ENCODE results near the gene PCDH9. TPM values are rescaled to one million over a fixed set of nuclear protein-coding genes. Genes with fewer than 3 reads are reported as not detected.

PCDH9 gene
- polyA plus RNA-seq, 1 of the 3 experiments (the other 2 are of a cell fraction), result 1.3 TPM

DNA sequence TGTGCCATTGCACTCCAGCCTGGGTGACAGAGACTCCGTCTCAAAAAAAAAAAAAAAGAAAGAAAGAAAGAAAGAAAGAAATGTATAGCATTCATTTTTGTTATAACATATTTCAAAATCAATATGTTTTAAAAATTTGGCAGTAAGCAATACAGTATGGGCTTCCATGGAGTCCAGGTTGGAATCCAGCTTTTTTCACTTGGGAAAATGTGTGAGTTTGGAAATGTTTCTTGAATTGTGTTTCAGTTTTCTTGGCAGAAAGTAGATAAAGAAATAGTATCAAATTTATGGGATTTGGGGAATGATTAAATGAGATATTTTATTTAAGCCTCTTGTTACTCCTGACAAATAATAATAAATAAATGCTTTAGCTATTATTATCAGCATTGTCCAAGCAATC lies 225.6 kb downstream of the PCDH9 start (continued):
- TF ChIP-seq, protein P1, sequence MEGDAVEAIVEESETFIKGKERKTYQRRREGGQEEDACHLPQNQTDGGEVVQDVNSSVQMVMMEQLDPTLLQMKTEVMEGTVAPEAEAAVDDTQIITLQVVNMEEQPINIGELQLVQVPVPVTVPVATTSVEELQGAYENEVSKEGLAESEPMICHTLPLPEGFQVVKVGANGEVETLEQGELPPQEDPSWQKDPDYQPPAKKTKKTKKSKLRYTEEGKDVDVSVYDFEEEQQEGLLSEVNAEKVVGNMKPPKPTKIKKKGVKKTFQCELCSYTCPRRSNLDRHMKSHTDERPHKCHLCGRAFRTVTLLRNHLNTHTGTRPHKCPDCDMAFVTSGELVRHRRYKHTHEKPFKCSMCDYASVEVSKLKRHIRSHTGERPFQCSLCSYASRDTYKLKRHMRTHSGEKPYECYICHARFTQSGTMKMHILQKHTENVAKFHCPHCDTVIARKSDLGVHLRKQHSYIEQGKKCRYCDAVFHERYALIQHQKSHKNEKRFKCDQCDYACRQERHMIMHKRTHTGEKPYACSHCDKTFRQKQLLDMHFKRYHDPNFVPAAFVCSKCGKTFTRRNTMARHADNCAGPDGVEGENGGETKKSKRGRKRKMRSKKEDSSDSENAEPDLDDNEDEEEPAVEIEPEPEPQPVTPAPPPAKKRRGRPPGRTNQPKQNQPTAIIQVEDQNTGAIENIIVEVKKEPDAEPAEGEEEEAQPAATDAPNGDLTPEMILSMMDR (IDR thresholded peaks at IDR 0.05), result no peak
- TF ChIP-seq, protein P2, sequence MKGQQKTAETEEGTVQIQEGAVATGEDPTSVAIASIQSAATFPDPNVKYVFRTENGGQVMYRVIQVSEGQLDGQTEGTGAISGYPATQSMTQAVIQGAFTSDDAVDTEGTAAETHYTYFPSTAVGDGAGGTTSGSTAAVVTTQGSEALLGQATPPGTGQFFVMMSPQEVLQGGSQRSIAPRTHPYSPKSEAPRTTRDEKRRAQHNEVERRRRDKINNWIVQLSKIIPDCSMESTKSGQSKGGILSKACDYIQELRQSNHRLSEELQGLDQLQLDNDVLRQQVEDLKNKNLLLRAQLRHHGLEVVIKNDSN (IDR thresholded peaks at IDR 0.05; ENCODE audit: borderline replicate concordance, low read depth), result no peak
- no peak for TF ChIP-seq TAF1 (IDR thresholded peaks at IDR 0.05; ENCODE audit: borderline replicate concordance, low read depth, low read length)

DNA sequence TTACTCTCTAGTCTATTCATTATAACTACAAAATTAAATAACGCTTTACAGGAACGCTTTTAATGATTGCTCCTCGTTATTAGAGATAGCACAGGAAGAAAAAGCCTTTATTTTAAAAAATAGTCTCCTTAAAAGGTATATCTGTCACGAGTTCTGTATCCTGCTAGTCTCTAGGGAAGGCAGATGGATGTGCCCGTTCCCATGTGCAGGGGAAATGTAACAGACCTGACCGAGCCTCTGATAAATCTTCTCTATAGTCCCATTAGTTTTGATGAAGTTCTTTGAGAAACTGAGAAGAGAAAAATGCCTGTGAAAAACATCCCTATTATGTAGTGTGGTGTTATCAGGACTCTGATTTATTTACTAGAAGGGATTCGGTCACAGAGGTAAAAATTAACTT lies 226.4 kb downstream of the PCDH9 start:
- Histone ChIP-seq H3F3A (replicated peaks; ENCODE audit: insufficient read depth) (no peaks in the 10 kb centered on the region), H4K20me1 (ENCODE audit: insufficient read depth) (no peaks in the 10 kb centered on the region), H3K4me3 (ENCODE audit: low read depth in 2 of 2, low read length in 1 of 2) (no peak overlapping the region), H3K36me3 (replicated peaks in 1 of 2; ENCODE audit: control insufficient read depth in 1 of 2, insufficient read depth in 2 of 2, low read length in 1 of 2) (no peaks in the 10 kb centered on the region), H3K4me1 (ENCODE audit: control insufficient read depth in 1 of 2, insufficient read depth in 2 of 2, low read depth in 1 of 2, low read length in 1 of 2) (no peaks in the 10 kb centered on the region), H3K9me2 (no peaks in the 10 kb centered on the region), H3K9me3 (no peaks in the 10 kb centered on the region), H3K4me2 (no peak overlapping the region), H3K9ac (no peak overlapping the region), H3K27me3 (ENCODE audit: insufficient read depth) (no peaks in the 10 kb centered on the region), H2AFZ (ENCODE audit: low read depth) (no peak overlapping the region), H3K27ac (ENCODE audit: low read depth in 2 of 2, low read length in 1 of 2) (no peak overlapping the region), H3K79me2 (ENCODE audit: insufficient read depth) (no peaks in the 10 kb centered on the region)
- ChIA-PET CTCF (no interaction called here), POLR2A (no interaction called here)
- 85% methylated on average over 7 of the region's 7 CpGs for WGBS (ENCODE audit: low lambda C conversion rate)
- no peak for DNase-seq
- no peak for TF ChIP-seq RCOR1 (IDR thresholded peaks at IDR 0.05; ENCODE audit: low read length)
- TF ChIP-seq, protein P3, sequence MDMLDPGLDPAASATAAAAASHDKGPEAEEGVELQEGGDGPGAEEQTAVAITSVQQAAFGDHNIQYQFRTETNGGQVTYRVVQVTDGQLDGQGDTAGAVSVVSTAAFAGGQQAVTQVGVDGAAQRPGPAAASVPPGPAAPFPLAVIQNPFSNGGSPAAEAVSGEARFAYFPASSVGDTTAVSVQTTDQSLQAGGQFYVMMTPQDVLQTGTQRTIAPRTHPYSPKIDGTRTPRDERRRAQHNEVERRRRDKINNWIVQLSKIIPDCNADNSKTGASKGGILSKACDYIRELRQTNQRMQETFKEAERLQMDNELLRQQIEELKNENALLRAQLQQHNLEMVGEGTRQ (IDR thresholded peaks at IDR 0.05; ENCODE audit: borderline replicate concordance, low read depth, low read length), result no peak
- TF ChIP-seq, protein P4, sequence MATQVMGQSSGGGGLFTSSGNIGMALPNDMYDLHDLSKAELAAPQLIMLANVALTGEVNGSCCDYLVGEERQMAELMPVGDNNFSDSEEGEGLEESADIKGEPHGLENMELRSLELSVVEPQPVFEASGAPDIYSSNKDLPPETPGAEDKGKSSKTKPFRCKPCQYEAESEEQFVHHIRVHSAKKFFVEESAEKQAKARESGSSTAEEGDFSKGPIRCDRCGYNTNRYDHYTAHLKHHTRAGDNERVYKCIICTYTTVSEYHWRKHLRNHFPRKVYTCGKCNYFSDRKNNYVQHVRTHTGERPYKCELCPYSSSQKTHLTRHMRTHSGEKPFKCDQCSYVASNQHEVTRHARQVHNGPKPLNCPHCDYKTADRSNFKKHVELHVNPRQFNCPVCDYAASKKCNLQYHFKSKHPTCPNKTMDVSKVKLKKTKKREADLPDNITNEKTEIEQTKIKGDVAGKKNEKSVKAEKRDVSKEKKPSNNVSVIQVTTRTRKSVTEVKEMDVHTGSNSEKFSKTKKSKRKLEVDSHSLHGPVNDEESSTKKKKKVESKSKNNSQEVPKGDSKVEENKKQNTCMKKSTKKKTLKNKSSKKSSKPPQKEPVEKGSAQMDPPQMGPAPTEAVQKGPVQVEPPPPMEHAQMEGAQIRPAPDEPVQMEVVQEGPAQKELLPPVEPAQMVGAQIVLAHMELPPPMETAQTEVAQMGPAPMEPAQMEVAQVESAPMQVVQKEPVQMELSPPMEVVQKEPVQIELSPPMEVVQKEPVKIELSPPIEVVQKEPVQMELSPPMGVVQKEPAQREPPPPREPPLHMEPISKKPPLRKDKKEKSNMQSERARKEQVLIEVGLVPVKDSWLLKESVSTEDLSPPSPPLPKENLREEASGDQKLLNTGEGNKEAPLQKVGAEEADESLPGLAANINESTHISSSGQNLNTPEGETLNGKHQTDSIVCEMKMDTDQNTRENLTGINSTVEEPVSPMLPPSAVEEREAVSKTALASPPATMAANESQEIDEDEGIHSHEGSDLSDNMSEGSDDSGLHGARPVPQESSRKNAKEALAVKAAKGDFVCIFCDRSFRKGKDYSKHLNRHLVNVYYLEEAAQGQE (IDR thresholded peaks at IDR 0.05; ENCODE audit: low read depth, low read length), result no peak
- no peak for TF ChIP-seq SIN3A (IDR thresholded peaks at IDR 0.05; ENCODE audit: borderline replicate concordance, low read depth, low read length)
- TF ChIP-seq ELF1 (IDR thresholded peaks at IDR 0.05), result no peak
- no peak for TF ChIP-seq NRF1 (IDR thresholded peaks at IDR 0.05; ENCODE audit: low read depth, low read length)
- no peak for TF ChIP-seq MXI1 (IDR thresholded peaks at IDR 0.05; ENCODE audit: low read depth, low read length)
- TF ChIP-seq EP300 (IDR thresholded peaks at IDR 0.05; ENCODE audit: borderline replicate concordance in 1 of 2, low read depth in 1 of 2, low read length in 1 of 2), result no peak
- TF ChIP-seq MEF2A (IDR thresholded peaks at IDR 0.05; ENCODE audit: borderline replicate concordance, low read depth), result no peak
- no peak for TF ChIP-seq JUND (IDR thresholded peaks at IDR 0.05)
- TF ChIP-seq NFIC (IDR thresholded peaks at IDR 0.05; ENCODE audit: borderline replicate concordance), result no peak
- TF ChIP-seq, protein P1 (IDR thresholded peaks at IDR 0.05), result no peak
- TF ChIP-seq, protein P5, sequence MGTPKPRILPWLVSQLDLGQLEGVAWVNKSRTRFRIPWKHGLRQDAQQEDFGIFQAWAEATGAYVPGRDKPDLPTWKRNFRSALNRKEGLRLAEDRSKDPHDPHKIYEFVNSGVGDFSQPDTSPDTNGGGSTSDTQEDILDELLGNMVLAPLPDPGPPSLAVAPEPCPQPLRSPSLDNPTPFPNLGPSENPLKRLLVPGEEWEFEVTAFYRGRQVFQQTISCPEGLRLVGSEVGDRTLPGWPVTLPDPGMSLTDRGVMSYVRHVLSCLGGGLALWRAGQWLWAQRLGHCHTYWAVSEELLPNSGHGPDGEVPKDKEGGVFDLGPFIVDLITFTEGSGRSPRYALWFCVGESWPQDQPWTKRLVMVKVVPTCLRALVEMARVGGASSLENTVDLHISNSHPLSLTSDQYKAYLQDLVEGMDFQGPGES (IDR thresholded peaks at IDR 0.05; ENCODE audit: low read depth, low read length), result no peak
- TF ChIP-seq, protein P6, sequence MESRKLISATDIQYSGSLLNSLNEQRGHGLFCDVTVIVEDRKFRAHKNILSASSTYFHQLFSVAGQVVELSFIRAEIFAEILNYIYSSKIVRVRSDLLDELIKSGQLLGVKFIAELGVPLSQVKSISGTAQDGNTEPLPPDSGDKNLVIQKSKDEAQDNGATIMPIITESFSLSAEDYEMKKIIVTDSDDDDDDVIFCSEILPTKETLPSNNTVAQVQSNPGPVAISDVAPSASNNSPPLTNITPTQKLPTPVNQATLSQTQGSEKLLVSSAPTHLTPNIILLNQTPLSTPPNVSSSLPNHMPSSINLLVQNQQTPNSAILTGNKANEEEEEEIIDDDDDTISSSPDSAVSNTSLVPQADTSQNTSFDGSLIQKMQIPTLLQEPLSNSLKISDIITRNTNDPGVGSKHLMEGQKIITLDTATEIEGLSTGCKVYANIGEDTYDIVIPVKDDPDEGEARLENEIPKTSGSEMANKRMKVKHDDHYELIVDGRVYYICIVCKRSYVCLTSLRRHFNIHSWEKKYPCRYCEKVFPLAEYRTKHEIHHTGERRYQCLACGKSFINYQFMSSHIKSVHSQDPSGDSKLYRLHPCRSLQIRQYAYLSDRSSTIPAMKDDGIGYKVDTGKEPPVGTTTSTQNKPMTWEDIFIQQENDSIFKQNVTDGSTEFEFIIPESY (IDR thresholded peaks at IDR 0.05; ENCODE audit: borderline replicate concordance, low read depth), result no peak
- no peak for TF ChIP-seq RAD21 (IDR thresholded peaks at IDR 0.05; ENCODE audit: low read length)
- TF ChIP-seq, protein P2 (IDR thresholded peaks at IDR 0.05; ENCODE audit: borderline replicate concordance, low read depth), result no peak

Data from SK-N-SH (cell line).